H1 (cell line): Measurements from ENCODE around the gene TMEM117. TPM values are rescaled to one million over a fixed set of nuclear protein-coding genes. Genes with fewer than 3 reads are reported as not detected.

Source experiments
- CTCF ChIA-PET: fragments of 300-600 bp; sonication (Branson Sonifier 250); formaldehyde crosslinking; loops from one replicate; lab custom pipeline; 2021; ENCODE audit not compliant: partially characterized antibody; lab: Charles Lee
- POLR2A ChIA-PET: fragments of 300-600 bp; sonication (Branson Sonifier 250); formaldehyde crosslinking; loops from one replicate; lab custom pipeline; 2021; ENCODE audit warnings: inconsistent platforms; ENCODE audit not compliant: partially characterized antibody; lab: Charles Lee
- DNase-seq, 2 experiments: peaks; one replicate each; pipeline versions ENCODE4 v3.0.0 to v3.0.0-alpha.2; 2010 to 2022; ENCODE audit warnings: low spot score in 2 of 2, low read depth in 1 of 2, mixed read lengths in 1 of 2
- FAIRE-seq: peaks from 2 replicates; lab custom pipeline; 2011; peaks lifted over from hg19 to GRCh38; lab: Jason Lieb, UNC
- H2AFZ ChIP-seq: 2 replicates; pipeline ENCODE4 v1.8.1; 2012; ENCODE audit warnings: low read length, inconsistent platforms
- H2AK5ac ChIP-seq: 2 replicates; pipeline ENCODE4 v1.6.1; 2013; ENCODE audit warnings: low read depth, low read length
- H2BK120ac ChIP-seq: replicated peaks from 2 replicates; pipeline ENCODE3; 2013; ENCODE audit warnings: low read depth, low read length, inconsistent platforms
- H2BK12ac ChIP-seq: 2 replicates; pipeline ENCODE4 v1.6.1; 2013; ENCODE audit warnings: low read depth, low read length
- H2BK15ac ChIP-seq: 2 replicates; pipeline ENCODE4 v1.6.1; 2013; ENCODE audit warnings: low read length
- H2BK20ac ChIP-seq: 2 replicates; pipeline ENCODE4 v1.6.1; 2013; ENCODE audit warnings: low read length
- H2BK5ac ChIP-seq: 2 replicates; pipeline ENCODE4 v1.6.1; 2013; ENCODE audit warnings: low read depth, low read length
- H3K14ac ChIP-seq: 2 replicates; pipeline ENCODE4 v1.6.1; 2013; ENCODE audit warnings: inconsistent platforms; ENCODE audit not compliant: insufficient read length
- H3K18ac ChIP-seq: 2 replicates; pipeline ENCODE4 v1.6.1; 2013; ENCODE audit warnings: low read length; ENCODE audit errors: extremely low read depth
- H3K23ac ChIP-seq: 2 replicates; pipeline ENCODE4 v1.6.1; 2013; ENCODE audit warnings: inconsistent platforms; ENCODE audit not compliant: insufficient read length
- H3K23me2 ChIP-seq: 2 replicates; pipeline ENCODE4 v1.6.1; 2013; ENCODE audit warnings: low read depth, low read length
- H3K27ac ChIP-seq: 2 replicates; pipeline ENCODE4 v1.6.1; 2011; ENCODE audit warnings: low read depth, low read length, inconsistent platforms
- H3K27me3 ChIP-seq, 4 experiments: replicated peaks in 1 of 4; 1 replicate in 1 of 4; 2 replicates in 3 of 4; pipeline versions ENCODE4 v1.6.1 to v1.8.1; 2011 to 2013; ENCODE audit warnings: low read length in 3 of 4, mild to moderate bottlenecking in 3 of 4, inconsistent platforms in 2 of 4, mixed read lengths in 2 of 4, moderate library complexity in 1 of 4; ENCODE audit not compliant: control insufficient read depth in 3 of 4, insufficient read depth in 3 of 4; ENCODE audit errors: extremely low read depth in 1 of 4
- H3K36me3 ChIP-seq, 4 experiments: 2 replicates each; pipeline versions ENCODE4 v1.6.1 to v1.8.1; 2011 to 2013; ENCODE audit warnings: mild to moderate bottlenecking in 4 of 4, low read length in 3 of 4, moderate library complexity in 2 of 4, control low read depth in 1 of 4, inconsistent platforms in 1 of 4; ENCODE audit not compliant: insufficient read depth in 4 of 4, control insufficient read depth in 2 of 4
- H3K4ac ChIP-seq: replicated peaks from 2 replicates; pipeline ENCODE3; 2013; ENCODE audit warnings: low read length, low read depth, mixed read lengths, inconsistent platforms; ENCODE audit not compliant: insufficient read length
- H3K4me1 ChIP-seq, 4 experiments: replicated peaks in 1 of 4; 1 replicate in 1 of 4; 2 replicates in 3 of 4; pipeline versions ENCODE4 v1.6.1 to v1.8.1; 2011 to 2013; ENCODE audit warnings: low read length in 3 of 4, inconsistent platforms in 2 of 4, mixed read lengths in 1 of 4; ENCODE audit not compliant: insufficient read depth in 4 of 4, control insufficient read depth in 3 of 4
- H3K4me2 ChIP-seq, 2 experiments: 2 replicates each; pipeline versions ENCODE4 v1.6.1 to v1.8.1; 2011 to 2013; ENCODE audit warnings: low read depth in 2 of 2, low read length in 2 of 2, control low read depth in 1 of 2, inconsistent platforms in 1 of 2, mild to moderate bottlenecking in 1 of 2; ENCODE audit not compliant: insufficient read depth in 1 of 2
- H3K4me3 ChIP-seq, 4 experiments: fragments of 200-600, 300-600 bp in 1 of 4; sonication (generic), shearing (Covaris generic), sonication (Bioruptor Twin) in 1 of 4; 2 replicates each; pipeline versions ENCODE4 v1.5.1 to v1.8.1; 2011 to 2016; ENCODE audit warnings: low read length in 4 of 4, low read depth in 3 of 4, control low read depth in 2 of 4, inconsistent platforms in 2 of 4, mild to moderate bottlenecking in 2 of 4, mixed read lengths in 1 of 4, moderate library complexity in 1 of 4; ENCODE audit not compliant: insufficient read depth in 2 of 4; ENCODE audit errors: extremely low read depth in 1 of 4
- H3K56ac ChIP-seq: replicated peaks from 2 replicates; pipeline ENCODE3; 2013; ENCODE audit warnings: low read depth, mild to moderate bottlenecking, mixed read lengths, low read length, inconsistent platforms; ENCODE audit not compliant: insufficient read length
- H3K79me1 ChIP-seq: 2 replicates; pipeline ENCODE4 v1.6.1; 2013; ENCODE audit warnings: low read depth, low read length, control low read depth
- H3K79me2 ChIP-seq, 2 experiments: 2 replicates each; pipeline versions ENCODE4 v1.6.1 to v1.8.1; 2012 to 2013; ENCODE audit warnings: low read length in 2 of 2, mild to moderate bottlenecking in 2 of 2, inconsistent platforms in 1 of 2; ENCODE audit not compliant: insufficient read depth in 2 of 2, control insufficient read depth in 1 of 2
- H3K9ac ChIP-seq, 4 experiments: replicated peaks in 1 of 4; 1 replicate in 1 of 4; 2 replicates in 3 of 4; pipeline versions ENCODE4 v1.6.1 to v1.8.1; 2011 to 2013; ENCODE audit warnings: low read depth in 3 of 4, low read length in 3 of 4, control low read depth in 2 of 4, mild to moderate bottlenecking in 2 of 4, moderate library complexity in 2 of 4, inconsistent platforms in 1 of 4; ENCODE audit errors: extremely low read depth in 1 of 4
- H3K9me3 ChIP-seq, 2 experiments: 2 replicates each; pipeline versions ENCODE4 v1.6.1 to v1.8.1; 2012 to 2013; ENCODE audit warnings: mild to moderate bottlenecking in 2 of 2, moderate library complexity in 2 of 2, control low read depth in 1 of 2, inconsistent platforms in 1 of 2, low read depth in 1 of 2, low read length in 1 of 2, mixed read lengths in 1 of 2; ENCODE audit not compliant: insufficient read depth in 2 of 2
- H4K20me1 ChIP-seq, 2 experiments: replicated peaks in 1 of 2; 2 replicates each; pipeline versions ENCODE3 to v1.8.1; 2011 to 2013; ENCODE audit warnings: inconsistent platforms in 2 of 2, low read length in 2 of 2, mild to moderate bottlenecking in 1 of 2; ENCODE audit not compliant: insufficient read depth in 2 of 2, control insufficient read depth in 1 of 2
- H4K5ac ChIP-seq: 2 replicates; pipeline ENCODE4 v1.6.1; 2013; ENCODE audit warnings: low read length, low read depth, mixed read lengths, inconsistent platforms; ENCODE audit not compliant: insufficient read length
- H4K8ac ChIP-seq: 2 replicates; pipeline ENCODE4 v1.8.0; 2013; ENCODE audit warnings: mild to moderate bottlenecking, moderate library complexity, low read length, inconsistent platforms; ENCODE audit not compliant: insufficient read depth; ENCODE audit errors: extremely low read depth
- H4K91ac ChIP-seq: replicated peaks from 2 replicates; pipeline ENCODE3; 2013; ENCODE audit warnings: low read length, mixed read lengths, inconsistent platforms; ENCODE audit not compliant: insufficient read length
- CBX8 ChIP-seq: fragments of 300-800, 300-1000 bp; sonication (generic); IDR thresholded peaks from 2 replicates; pipeline ENCODE4 v1.7.1; 2016; ENCODE audit warnings: low read depth, low read length, borderline replicate concordance
- FOSL1 ChIP-seq: IDR thresholded peaks from 2 replicates; pipeline ENCODE4 v1.6.1; 2011; ENCODE audit warnings: mild to moderate bottlenecking, low read depth, low read length, moderate library complexity; ENCODE audit not compliant: insufficient read depth
- JUN ChIP-seq: IDR thresholded peaks from 2 replicates; pipeline ENCODE4 v1.6.1; 2011; ENCODE audit warnings: low read depth, mild to moderate bottlenecking, improper control_type of control experiment, low read length
- KDM5A ChIP-seq: fragments of 200-600 bp; IDR thresholded peaks from 2 replicates; pipeline ENCODE4 v1.7.1; 2012; ENCODE audit warnings: mild to moderate bottlenecking, low read length, inconsistent platforms, mixed read lengths
- PHF8 ChIP-seq: fragments of 200-600 bp; sonication (generic); conservative IDR thresholded peaks from 2 replicates; pipeline ENCODE4 v1.7.1; 2012; ENCODE audit warnings: low read depth, mild to moderate bottlenecking, inconsistent platforms, low read length, moderate library complexity
- POU5F1 ChIP-seq: IDR thresholded peaks from 2 replicates; pipeline ENCODE4 v1.6.1; 2011; ENCODE audit warnings: low read depth, mild to moderate bottlenecking, low read length, moderate library complexity
- RBBP5 ChIP-seq: IDR thresholded peaks from 2 replicates; pipeline ENCODE4 v1.7.1; 2012; ENCODE audit warnings: low read depth, mild to moderate bottlenecking, inconsistent platforms, low read length, moderate library complexity, borderline replicate concordance
- SIN3A ChIP-seq, 2 experiments: IDR thresholded peaks in 1 of 2; conservative IDR thresholded peaks in 1 of 2; 2 replicates each; pipeline ENCODE4 v1.6.1; 2011 to 2012; ENCODE audit warnings: low read length in 2 of 2, improper control_type of control experiment in 1 of 2, low read depth in 1 of 2, mild to moderate bottlenecking in 1 of 2
- SIRT6 ChIP-seq: IDR thresholded peaks from one replicate; pipeline ENCODE4 v1.7.1; 2012; ENCODE audit warnings: low read length, inconsistent platforms
- SP2 ChIP-seq: IDR thresholded peaks from 2 replicates; pipeline ENCODE4 v1.6.1; 2012; ENCODE audit warnings: mild to moderate bottlenecking, low read length, inconsistent platforms
- SRF ChIP-seq: IDR thresholded peaks from 2 replicates; pipeline ENCODE4 v1.6.1; 2011; ENCODE audit warnings: mild to moderate bottlenecking, low read depth, low read length, moderate library complexity
- TCF12 ChIP-seq: IDR thresholded peaks from 2 replicates; pipeline ENCODE4 v1.6.1; 2011; ENCODE audit warnings: low read depth, mild to moderate bottlenecking, low read length
- ZNF274 ChIP-seq: IDR thresholded peaks from 2 replicates; pipeline ENCODE4 v1.7.0; 2012; ENCODE audit warnings: low read length, borderline replicate concordance; ENCODE audit errors: extremely low read depth
- WGBS, 2 experiments: shearing (Covaris generic) in 1 of 2; methylation state at CpG; one replicate each; pipeline versions ENCODE4 v1.1.6 to v1.1.7; 2013 to 2015; ENCODE audit warnings: low lambda C conversion rate in 2 of 2, mixed read lengths in 2 of 2, inconsistent platforms in 1 of 2, low coverage in 1 of 2, missing lambda C conversion rate in 1 of 2; ENCODE audit not compliant: insufficient replicate concordance in 2 of 2, insufficient coverage in 1 of 2, insufficient read length in 1 of 2; ENCODE audit errors: extremely low coverage in 1 of 2, missing lambda C conversion rate in 1 of 2; 5-methylcytosine and 5-hydroxymethylcytosine counted together
- polyA plus RNA-seq, 7 experiments: library from polyadenylated mRNA; depleted of rRNA in 3 of 7; stranded (reverse) in 5 of 7; unstranded in 2 of 7; fragments of >200 nt in 5 of 7; fragments of 200-250 nt in 2 of 7; gene quantifications; 1 replicate in 5 of 7; 2 replicates in 1 of 7; 4 replicates in 1 of 7; pipeline versions ENCODE4 v1.2.1 to v1.2.3, GENCODE V29; 2011 to 2013; ENCODE audit warnings: missing spikeins in 2 of 7, mixed read lengths in 2 of 7
- total RNA-seq: library from RNA; stranded (reverse); fragmentation: NEBNext Ultra II Directional; extraction: Animal tissue kit (Norgen Biotek cat#: 25700); gene quantifications from 2 replicates; pipeline ENCODE4 v1.2.1, GENCODE V29; 2021
- TF ChIP-seq, protein P1 (sequence below): IDR thresholded peaks from 2 replicates; pipeline ENCODE4 v1.6.1; 2011; ENCODE audit warnings: low read depth, mild to moderate bottlenecking, low read length; ENCODE audit not compliant: insufficient read depth

Gene TMEM117
- total and polyA plus RNA-seq, 2 of the 8 experiments (the other 6 are each of a cell fraction or from before 2014, with no cell fraction given): 0.80 to 1.4 TPM

- no peak for FAIRE-seq
- CTCF ChIA-PET: no interaction called here
- H3K14ac ChIP-seq: no peak overlapping the region
Measured at GRCh38 chr12:43973385-43973784, 137.5 kb downstream of the TMEM117 start.

More at GRCh38 chr12:43973385-43973784, 137.5 kb downstream of the TMEM117 start:
- no peaks in the 10 kb centered on the region for H3K27me3 ChIP-seq
- no peak overlapping the region for H4K8ac ChIP-seq
- H3K23ac ChIP-seq: no peak overlapping the region
- no peaks in the 10 kb centered on the region for H3K79me2 ChIP-seq
- TF ChIP-seq, protein P1, sequence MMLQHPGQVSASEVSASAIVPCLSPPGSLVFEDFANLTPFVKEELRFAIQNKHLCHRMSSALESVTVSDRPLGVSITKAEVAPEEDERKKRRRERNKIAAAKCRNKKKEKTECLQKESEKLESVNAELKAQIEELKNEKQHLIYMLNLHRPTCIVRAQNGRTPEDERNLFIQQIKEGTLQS: no peak
- no peak for TF ChIP-seq ZNF274
- TF ChIP-seq RBBP5: no peak
- no peak for TF ChIP-seq PHF8
- TF ChIP-seq FOSL1: no peak
- TF ChIP-seq SRF: no peak
- TF ChIP-seq TCF12: no peak
- TF ChIP-seq POU5F1: no peak
- TF ChIP-seq SP2: no peak
- TF ChIP-seq SIN3A (conservative IDR thresholded peaks at IDR 0.05 in 1 of 2, IDR thresholded peaks at IDR 0.05 in 1 of 2; ENCODE audit: low read depth in 1 of 2, low read length in 2 of 2): no peak
- no peak for TF ChIP-seq KDM5A
- no peak for TF ChIP-seq JUN
- TF ChIP-seq CBX8: no peak
- no peak for TF ChIP-seq SIRT6
- no peaks in the 10 kb centered on the region for H3K23me2 ChIP-seq
- no peak overlapping the region for H2BK12ac ChIP-seq
- H2AFZ ChIP-seq: no peak overlapping the region
- no peak overlapping the region for H3K56ac ChIP-seq
- no peak overlapping the region for H3K4me2 ChIP-seq
- H3K4ac ChIP-seq: no peak overlapping the region
- no peak overlapping the region for H4K5ac ChIP-seq
- no peak overlapping the region for H3K18ac ChIP-seq
- no peak for DNase-seq
- H2BK5ac ChIP-seq: no peak overlapping the region
- no peak overlapping the region for H3K27ac ChIP-seq
- POLR2A ChIA-PET: no interaction called here
- H3K36me3 ChIP-seq: peaks cover 0 to 2% (median 0%) of the 10 kb centered on the region in 4 experiments; a peak in 1 of 8 replicates
- no peak overlapping the region for H4K91ac ChIP-seq
- no peak overlapping the region for H3K9ac ChIP-seq
- no peaks in the 10 kb centered on the region for H3K79me1 ChIP-seq
- no peaks in the 10 kb centered on the region for H3K4me1 ChIP-seq
- no peak overlapping the region for H2AK5ac ChIP-seq
- H2BK15ac ChIP-seq: no peak overlapping the region
- H3K9me3 ChIP-seq: peaks cover 17 to 18% of the 10 kb centered on the region in 2 experiments; a peak in 2 of 4 replicates
- H2BK20ac ChIP-seq: no peak overlapping the region
- no peak overlapping the region for H3K4me3 ChIP-seq
- WGBS, 2 experiments: 88% methylated on average over 2 of the region's 2 CpGs; no CpG with 5 or more reads in 1 of the 2 experiments
- H4K20me1 ChIP-seq: no peaks in the 10 kb centered on the region
- H2BK120ac ChIP-seq: no peak overlapping the region
